Osteocyte (in vitro differentiated cells): ENCODE measurements around the gene PADI1. TPM values are rescaled to one million over a fixed set of nuclear protein-coding genes. Genes with fewer than 3 reads are reported as not detected.

Source experiments
- DNase-seq: peaks from one replicate; pipeline ENCODE4 v3.0.0; 2021; ENCODE audit warnings: mixed read lengths; ENCODE audit not compliant: unreplicated experiment; ENCODE audit errors: extremely low spot score
- H3K27ac Mint-ChIP-seq: one replicate; pipeline ENCODE4 v1.8.0; 2021; ENCODE audit warnings: mild to moderate bottlenecking, mixed read lengths; ENCODE audit not compliant: unreplicated experiment
- H3K27me3 Mint-ChIP-seq: one replicate; pipeline ENCODE4 v1.8.0; 2021; ENCODE audit warnings: mixed read lengths; ENCODE audit not compliant: unreplicated experiment
- H3K36me3 Mint-ChIP-seq: one replicate; pipeline ENCODE4 v1.8.0; 2021; ENCODE audit warnings: mixed read lengths; ENCODE audit not compliant: unreplicated experiment
- H3K4me1 Mint-ChIP-seq: one replicate; pipeline ENCODE4 v1.8.0; 2021; ENCODE audit warnings: mixed read lengths; ENCODE audit not compliant: unreplicated experiment
- H3K4me3 Mint-ChIP-seq: one replicate; pipeline ENCODE4 v1.8.0; 2021; ENCODE audit warnings: mild to moderate bottlenecking, moderate library complexity, mixed read lengths; ENCODE audit not compliant: unreplicated experiment
- H3K9me3 Mint-ChIP-seq: one replicate; pipeline ENCODE4 v1.8.0; 2021; ENCODE audit warnings: mixed read lengths; ENCODE audit not compliant: unreplicated experiment
- CTCF ChIP-seq: fragments of 200-600 bp; sonication (generic); IDR thresholded peaks from 2 replicates; pipeline ENCODE4 v1.5.0; 2021; ENCODE audit warnings: antibody characterized with exemption, mild to moderate bottlenecking, moderate library complexity
- total RNA-seq: library from RNA; stranded (reverse); gene quantifications from 2 replicates; pipeline ENCODE4 v1.2.1, GENCODE V29; 2021

PADI1 gene
- total RNA-seq, 1 donor from 2014 or later, result 1.7 TPM

- Mint-ChIP-seq H3K4me1 (peaks cover 37% of the 10 kb centered on the region), H3K36me3 (no peaks in the 10 kb centered on the region), H3K27ac (no peak overlapping the region), H3K27me3 (no peaks in the 10 kb centered on the region), H3K4me3 (no peak overlapping the region), H3K9me3 (peaks cover 4% of the 10 kb centered on the region)
- no peak for TF ChIP-seq CTCF
- DNase-seq, result peak; percentile 63
Measured at GRCh38 chr1:17163789-17164666, 40.9 kb upstream of the PADI1 start.

- no peak for TF ChIP-seq CTCF
- Mint-ChIP-seq H3K4me1 (peaks cover 51% of the 10 kb centered on the region), H3K36me3 (no peaks in the 10 kb centered on the region), H3K27me3 (no peaks in the 10 kb centered on the region), H3K27ac (no peak overlapping the region), H3K4me3 (no peak overlapping the region), H3K9me3 (peaks cover 4% of the 10 kb centered on the region)
- DNase-seq, result peak; percentile 17
Measured at GRCh38 chr1:17165823-17166222, 39.1 kb upstream of the PADI1 start.

GRCh38 chr1:17167041-17167785, 37.7 kb upstream of the PADI1 start:
- peaks cover 61% of the 10 kb centered on the region for H3K4me1 Mint-ChIP-seq
- no peak overlapping the region for H3K4me3 Mint-ChIP-seq
- no peaks in the 10 kb centered on the region for H3K27me3 Mint-ChIP-seq
- TF ChIP-seq CTCF, result no peak
- no peaks in the 10 kb centered on the region for H3K36me3 Mint-ChIP-seq
- no peaks in the 10 kb centered on the region for H3K9me3 Mint-ChIP-seq
- H3K27ac Mint-ChIP-seq, result peak overlapping the region; percentile 86
- DNase-seq, result peak; percentile 63

- Mint-ChIP-seq H3K27me3 (no peaks in the 10 kb centered on the region), H3K4me3 (no peak overlapping the region), H3K4me1 (peaks cover 58% of the 10 kb centered on the region), H3K36me3 (no peaks in the 10 kb centered on the region), H3K9me3 (no peaks in the 10 kb centered on the region), H3K27ac (peak overlapping the region; percentile 86)
- no peak for DNase-seq
- TF ChIP-seq CTCF, result no peak
Measured at GRCh38 chr1:17167786-17168090, 37.2 kb upstream of the PADI1 start.
